Liver (tissue), 9 donors: ENCODE measurements around the gene RAD23B. TPM values are rescaled to one million over a fixed set of nuclear protein-coding genes. Genes with fewer than 3 reads are reported as not detected.

Experiments used
- DNase-seq: peaks from one replicate; pipeline ENCODE4 v3.0.0-alpha.2; 2017; ENCODE audit warnings: low spot score
- H3K27ac ChIP-seq, 2 donors: one replicate each; pipeline ENCODE4 v1.7.0; 2013; ENCODE audit warnings: inconsistent platforms in 2 of 2, low read length in 2 of 2, control low read depth in 1 of 2, low read depth in 1 of 2, mild to moderate bottlenecking in 1 of 2
- H3K27me3 ChIP-seq, 4 donors: one replicate each; pipeline versions ENCODE4 v1.6.1 to v1.7.0; 2013; ENCODE audit warnings: low read length in 3 of 4, inconsistent platforms in 1 of 4, mild to moderate bottlenecking in 1 of 4, moderate library complexity in 1 of 4; ENCODE audit not compliant: control insufficient read depth in 4 of 4, insufficient read depth in 4 of 4
- H3K36me3 ChIP-seq, 4 donors: one replicate each; pipeline versions ENCODE4 v1.6.1 to v1.7.0; 2013; ENCODE audit warnings: low read length in 3 of 4, mild to moderate bottlenecking in 3 of 4, low read depth in 1 of 4, moderate library complexity in 1 of 4; ENCODE audit not compliant: control insufficient read depth in 4 of 4, insufficient read depth in 3 of 4
- H3K4me1 ChIP-seq, 4 donors: one replicate each; pipeline versions ENCODE4 v1.6.1 to v1.7.0; 2013; ENCODE audit warnings: low read length in 3 of 4, mild to moderate bottlenecking in 3 of 4, moderate library complexity in 1 of 4; ENCODE audit not compliant: control insufficient read depth in 4 of 4, insufficient read depth in 4 of 4
- H3K4me3 ChIP-seq, 3 donors: one replicate each; pipeline versions ENCODE4 v1.6.1 to v1.7.0; 2013; ENCODE audit warnings: low read length in 3 of 3, control low read depth in 1 of 3, low read depth in 1 of 3, mild to moderate bottlenecking in 1 of 3
- H3K9ac ChIP-seq, 2 donors: one replicate each; pipeline ENCODE4 v1.7.0; 2013; ENCODE audit warnings: low read length in 2 of 2, mild to moderate bottlenecking in 2 of 2, moderate library complexity in 2 of 2, control low read depth in 1 of 2, low read depth in 1 of 2
- H3K9me3 ChIP-seq, 4 donors: one replicate each; pipeline versions ENCODE4 v1.6.1 to v1.7.0; 2013; ENCODE audit warnings: low read length in 3 of 4; ENCODE audit not compliant: control insufficient read depth in 4 of 4
- EGR1 ChIP-seq, 2 donors: IDR thresholded peaks; 2 replicates each; pipeline ENCODE4 v1.6.1; 2016 to 2018; ENCODE audit warnings: antibody characterized with exemption in 2 of 2, low read depth in 2 of 2
- FOXA1 ChIP-seq: IDR thresholded peaks from 2 replicates; pipeline ENCODE4 v1.6.1; 2016; ENCODE audit warnings: antibody characterized with exemption
- FOXA2 ChIP-seq: IDR thresholded peaks from 2 replicates; pipeline ENCODE4 v1.6.1; 2016; ENCODE audit warnings: antibody characterized with exemption
- GABPA ChIP-seq, 2 donors: IDR thresholded peaks in 1 of 2; conservative IDR thresholded peaks in 1 of 2; 2 replicates each; pipeline ENCODE4 v1.6.1; 2016; ENCODE audit warnings: antibody characterized with exemption in 2 of 2, mild to moderate bottlenecking in 1 of 2, moderate library complexity in 1 of 2
- HNF4G ChIP-seq: IDR thresholded peaks from 2 replicates; pipeline ENCODE4 v1.6.1; 2016; ENCODE audit warnings: antibody characterized with exemption
- JUND ChIP-seq, 2 donors: IDR thresholded peaks; 2 replicates each; pipeline ENCODE4 v1.6.1; 2016; ENCODE audit warnings: antibody characterized with exemption in 2 of 2
- NR2F2 ChIP-seq: IDR thresholded peaks from 2 replicates; pipeline ENCODE4 v1.6.1; 2016; ENCODE audit warnings: antibody characterized with exemption
- RAD21 ChIP-seq, 2 donors: IDR thresholded peaks; 2 replicates each; pipeline ENCODE4 v1.6.1; 2016; ENCODE audit warnings: antibody characterized with exemption in 2 of 2, mild to moderate bottlenecking in 2 of 2
- RXRA ChIP-seq, 2 donors: IDR thresholded peaks; 2 replicates each; pipeline ENCODE4 v1.6.1; 2017 to 2018; ENCODE audit warnings: antibody characterized with exemption in 2 of 2, mild to moderate bottlenecking in 1 of 2
- SP1 ChIP-seq: IDR thresholded peaks from 2 replicates; pipeline ENCODE4 v1.6.1; 2018; ENCODE audit warnings: antibody characterized with exemption, mild to moderate bottlenecking
- TAF1 ChIP-seq: conservative IDR thresholded peaks from 2 replicates; pipeline ENCODE4 v1.6.1; 2016; ENCODE audit warnings: antibody characterized with exemption, mild to moderate bottlenecking
- YY1 ChIP-seq: IDR thresholded peaks from 2 replicates; pipeline ENCODE4 v1.6.1; 2016; ENCODE audit warnings: antibody characterized with exemption, mild to moderate bottlenecking
- WGBS: extraction: QIAGEN DNeasy Blood & Tissue Kit; methylation state at CpG from one replicate; pipeline ENCODE4 v1.1.7; 2013; 5-methylcytosine and 5-hydroxymethylcytosine counted together
- polyA plus RNA-seq, 2 donors: library from polyadenylated mRNA; stranded (reverse) in 1 of 2; unstranded in 1 of 2; fragments of 200-250 nt in 1 of 2; fragments of >200 nt in 1 of 2; fragmentation: Nextera tagmentation in 1 of 2; extraction: Ambion mirVana in 1 of 2; gene quantifications; one replicate each; pipeline versions ENCODE4 v1.2.1 to v1.2.3, GENCODE V29; 2013 to 2015
- total RNA-seq, 2 donors: library from RNA; depleted of rRNA; stranded (reverse); fragments of >200 nt; gene quantifications; one replicate each; pipeline ENCODE4 v1.2.3, GENCODE V29; 2014
- TF ChIP-seq, protein P1 (sequence below): IDR thresholded peaks from 2 replicates; pipeline ENCODE4 v1.6.1; 2016; ENCODE audit warnings: antibody characterized with exemption
- TF ChIP-seq, protein P2 (sequence below): IDR thresholded peaks from 2 replicates; pipeline ENCODE4 v1.6.1; 2016; ENCODE audit warnings: antibody characterized with exemption
- TF ChIP-seq, protein P3 (sequence below): IDR thresholded peaks from 2 replicates; pipeline ENCODE4 v1.6.1; 2016; ENCODE audit warnings: antibody characterized with exemption
- TF ChIP-seq, protein P4 (sequence below): fragments of 150-350 bp; IDR thresholded peaks from 2 replicates; pipeline ENCODE4 v1.5.1; 2017; ENCODE audit warnings: improper control_type of control experiment, low read depth, low read length; ENCODE audit not compliant: missing input control
- TF ChIP-seq, protein P5 (sequence below): IDR thresholded peaks from 2 replicates; pipeline ENCODE4 v1.6.1; 2016; ENCODE audit warnings: antibody characterized with exemption, mild to moderate bottlenecking
- donor health status: healthy.
- donor health status: healthy.
- donor health status: healthy.
- donor health status: healthy.
- donor health status: healthy.

RAD23B gene
- total and polyA plus RNA-seq, 4 donors, result 13.6 to 101 (median 61.6) TPM

DNA sequence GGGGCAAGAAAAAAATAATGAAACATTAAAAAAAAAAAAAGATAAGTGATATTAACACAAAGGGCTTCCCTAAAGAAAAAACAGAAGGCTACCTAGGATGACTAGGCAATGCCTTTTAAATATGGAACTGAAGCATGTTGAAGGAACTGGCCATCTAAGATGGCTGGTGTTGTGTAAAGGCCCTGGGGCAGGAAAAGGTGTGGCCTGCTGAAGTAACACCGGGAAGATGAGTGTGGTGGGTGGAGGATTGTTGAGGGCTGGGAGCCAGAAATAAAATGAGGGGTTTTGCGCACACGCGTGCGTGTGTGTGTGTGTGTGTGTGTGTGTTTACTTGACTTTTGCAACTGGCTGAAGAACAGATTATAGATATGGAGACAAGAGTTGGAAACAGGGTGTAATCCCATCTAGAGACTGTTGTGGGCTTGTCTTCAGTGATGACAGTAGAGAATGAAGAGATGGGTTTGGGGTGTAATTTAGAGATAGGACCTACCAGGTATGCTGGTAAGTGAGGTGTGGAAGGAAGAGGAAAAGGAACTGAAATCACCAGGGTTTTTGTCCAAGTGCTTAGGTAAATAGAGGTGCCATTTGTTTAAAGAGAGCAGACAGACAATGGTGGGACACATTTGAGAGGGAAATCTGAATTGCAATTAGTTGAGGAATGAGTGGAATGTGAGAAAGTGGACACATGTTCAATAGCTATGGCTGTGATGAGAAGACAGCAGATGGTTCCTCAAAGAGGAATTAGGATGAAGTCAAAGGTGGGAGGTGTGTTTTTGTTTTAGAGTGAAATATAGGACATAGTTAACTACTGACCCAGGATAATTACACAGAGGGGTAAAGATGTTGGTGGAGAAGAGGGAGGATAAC lies 33.9 kb downstream of the RAD23B start:
- H3K4me1 ChIP-seq, result peaks cover 0 to 2% (median 1%) of the 10 kb centered on the region in 4 donors
- no peak for DNase-seq
- 94% methylated on average over 5 of the region's 5 CpGs for WGBS

DNA sequence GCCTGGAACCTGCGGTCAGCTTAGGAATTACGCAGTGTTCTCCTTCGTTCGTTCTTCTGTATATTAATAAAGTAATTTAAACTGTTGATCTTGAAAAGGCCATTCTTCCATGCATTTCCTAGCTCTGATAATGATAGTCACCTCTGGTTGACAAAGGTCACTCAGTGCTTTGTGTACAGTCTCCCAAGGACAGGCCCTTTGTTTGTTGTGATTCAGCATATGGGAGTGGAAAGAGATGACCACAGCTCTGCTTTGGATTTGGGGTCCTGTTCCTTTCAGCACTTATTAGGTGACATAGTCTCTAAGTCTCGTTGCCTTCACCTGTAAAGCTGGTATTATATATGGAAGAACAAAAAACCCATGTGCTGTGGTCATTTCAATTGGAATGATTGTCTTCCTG lies 39.6 kb downstream of the RAD23B start:
- Histone ChIP-seq H3K27me3 (no peaks in the 10 kb centered on the region), H3K9me3 (no peaks in the 10 kb centered on the region), H3K36me3 (peaks cover 5 to 57% (median 43%) of the 10 kb centered on the region in 4 donors), H3K27ac (no peak overlapping the region), H3K4me1 (peaks cover 0 to 2% (median 1%) of the 10 kb centered on the region in 4 donors), H3K4me3 (no peak overlapping the region), H3K9ac (no peak overlapping the region)
- DNase-seq, result no peak
- TF ChIP-seq JUND (IDR thresholded peaks at IDR 0.05) (no peak), NR2F2 (peak; percentile 45)
- WGBS, result 84% methylated on average over 5 of the region's 5 CpGs

More for the DNA sequence above, 33.9 kb downstream of the RAD23B start:
- H3K27ac ChIP-seq, result no peak overlapping the region
- H3K27me3 ChIP-seq, result no peaks in the 10 kb centered on the region
- no peak overlapping the region for H3K9ac ChIP-seq
- TF ChIP-seq TAF1, result no peak
- TF ChIP-seq, protein P1, sequence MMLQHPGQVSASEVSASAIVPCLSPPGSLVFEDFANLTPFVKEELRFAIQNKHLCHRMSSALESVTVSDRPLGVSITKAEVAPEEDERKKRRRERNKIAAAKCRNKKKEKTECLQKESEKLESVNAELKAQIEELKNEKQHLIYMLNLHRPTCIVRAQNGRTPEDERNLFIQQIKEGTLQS, result no peak
- no peak for TF ChIP-seq FOXA2
- TF ChIP-seq SP1, result no peak
- H3K36me3 ChIP-seq, result peaks cover 5 to 49% (median 40%) of the 10 kb centered on the region in 4 donors
- H3K4me3 ChIP-seq, result no peak overlapping the region
- no peaks in the 10 kb centered on the region for H3K9me3 ChIP-seq

DNA sequence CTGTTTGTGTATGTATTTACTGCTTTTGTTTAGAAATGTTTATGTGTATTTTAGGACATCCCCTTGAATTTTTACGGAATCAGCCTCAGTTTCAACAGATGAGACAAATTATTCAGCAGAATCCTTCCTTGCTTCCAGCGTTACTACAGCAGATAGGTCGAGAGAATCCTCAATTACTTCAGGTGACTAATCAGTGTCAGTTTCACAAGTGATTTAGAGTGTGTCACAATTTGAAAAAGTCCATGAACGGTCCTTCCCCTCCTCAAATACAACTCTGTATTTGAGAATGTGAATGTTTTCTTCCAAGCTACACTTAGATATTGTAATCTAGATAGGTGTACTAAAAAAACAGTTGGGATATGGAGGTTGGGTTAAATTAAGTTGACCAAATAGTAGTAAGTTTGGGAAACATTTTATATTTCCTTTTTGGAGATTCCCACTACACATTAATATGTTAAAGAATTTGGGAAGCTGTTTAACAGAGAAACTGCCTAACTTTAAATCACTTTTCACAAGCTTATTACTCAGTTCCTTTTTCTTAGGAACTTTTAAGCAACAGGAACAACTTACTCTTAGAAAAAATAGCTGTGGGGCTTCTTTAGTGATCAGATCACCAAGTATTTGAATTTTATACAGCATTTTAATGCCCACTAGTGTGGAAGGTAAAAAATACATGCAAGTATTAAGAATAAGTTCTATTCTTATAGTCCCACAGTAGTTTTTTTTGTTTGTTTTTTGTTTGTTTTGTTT lies 40.9 kb downstream of the RAD23B start:
- Histone ChIP-seq H3K4me1 (peaks cover 0 to 2% (median 1%) of the 10 kb centered on the region in 4 donors), H3K4me3 (no peak overlapping the region), H3K27ac (no peak overlapping the region), H3K9me3 (no peaks in the 10 kb centered on the region), H3K36me3 (peaks cover 8 to 48% (median 38%) of the 10 kb centered on the region in 4 donors), H3K9ac (no peak overlapping the region), H3K27me3 (no peaks in the 10 kb centered on the region)
- WGBS, result 84% methylated on average over 4 of the region's 4 CpGs
- no peak for DNase-seq
- TF ChIP-seq, protein P2, sequence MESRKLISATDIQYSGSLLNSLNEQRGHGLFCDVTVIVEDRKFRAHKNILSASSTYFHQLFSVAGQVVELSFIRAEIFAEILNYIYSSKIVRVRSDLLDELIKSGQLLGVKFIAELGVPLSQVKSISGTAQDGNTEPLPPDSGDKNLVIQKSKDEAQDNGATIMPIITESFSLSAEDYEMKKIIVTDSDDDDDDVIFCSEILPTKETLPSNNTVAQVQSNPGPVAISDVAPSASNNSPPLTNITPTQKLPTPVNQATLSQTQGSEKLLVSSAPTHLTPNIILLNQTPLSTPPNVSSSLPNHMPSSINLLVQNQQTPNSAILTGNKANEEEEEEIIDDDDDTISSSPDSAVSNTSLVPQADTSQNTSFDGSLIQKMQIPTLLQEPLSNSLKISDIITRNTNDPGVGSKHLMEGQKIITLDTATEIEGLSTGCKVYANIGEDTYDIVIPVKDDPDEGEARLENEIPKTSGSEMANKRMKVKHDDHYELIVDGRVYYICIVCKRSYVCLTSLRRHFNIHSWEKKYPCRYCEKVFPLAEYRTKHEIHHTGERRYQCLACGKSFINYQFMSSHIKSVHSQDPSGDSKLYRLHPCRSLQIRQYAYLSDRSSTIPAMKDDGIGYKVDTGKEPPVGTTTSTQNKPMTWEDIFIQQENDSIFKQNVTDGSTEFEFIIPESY, result no peak
- TF ChIP-seq FOXA2, result no peak
- no peak for TF ChIP-seq TAF1
- TF ChIP-seq SP1, result no peak
- TF ChIP-seq, protein P3, sequence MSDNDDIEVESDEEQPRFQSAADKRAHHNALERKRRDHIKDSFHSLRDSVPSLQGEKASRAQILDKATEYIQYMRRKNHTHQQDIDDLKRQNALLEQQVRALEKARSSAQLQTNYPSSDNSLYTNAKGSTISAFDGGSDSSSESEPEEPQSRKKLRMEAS, result no peak
- TF ChIP-seq FOXA1, result no peak
- no peak for TF ChIP-seq NR2F2
- TF ChIP-seq, protein P4, sequence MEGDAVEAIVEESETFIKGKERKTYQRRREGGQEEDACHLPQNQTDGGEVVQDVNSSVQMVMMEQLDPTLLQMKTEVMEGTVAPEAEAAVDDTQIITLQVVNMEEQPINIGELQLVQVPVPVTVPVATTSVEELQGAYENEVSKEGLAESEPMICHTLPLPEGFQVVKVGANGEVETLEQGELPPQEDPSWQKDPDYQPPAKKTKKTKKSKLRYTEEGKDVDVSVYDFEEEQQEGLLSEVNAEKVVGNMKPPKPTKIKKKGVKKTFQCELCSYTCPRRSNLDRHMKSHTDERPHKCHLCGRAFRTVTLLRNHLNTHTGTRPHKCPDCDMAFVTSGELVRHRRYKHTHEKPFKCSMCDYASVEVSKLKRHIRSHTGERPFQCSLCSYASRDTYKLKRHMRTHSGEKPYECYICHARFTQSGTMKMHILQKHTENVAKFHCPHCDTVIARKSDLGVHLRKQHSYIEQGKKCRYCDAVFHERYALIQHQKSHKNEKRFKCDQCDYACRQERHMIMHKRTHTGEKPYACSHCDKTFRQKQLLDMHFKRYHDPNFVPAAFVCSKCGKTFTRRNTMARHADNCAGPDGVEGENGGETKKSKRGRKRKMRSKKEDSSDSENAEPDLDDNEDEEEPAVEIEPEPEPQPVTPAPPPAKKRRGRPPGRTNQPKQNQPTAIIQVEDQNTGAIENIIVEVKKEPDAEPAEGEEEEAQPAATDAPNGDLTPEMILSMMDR, result no peak
- TF ChIP-seq YY1, result no peak
- TF ChIP-seq, protein P1, result no peak
- TF ChIP-seq RXRA (IDR thresholded peaks at IDR 0.05), result no peak
- TF ChIP-seq GABPA (IDR thresholded peaks at IDR 0.05 in 1 of 2, conservative IDR thresholded peaks at IDR 0.05 in 1 of 2), result no peak
- TF ChIP-seq, protein P5, sequence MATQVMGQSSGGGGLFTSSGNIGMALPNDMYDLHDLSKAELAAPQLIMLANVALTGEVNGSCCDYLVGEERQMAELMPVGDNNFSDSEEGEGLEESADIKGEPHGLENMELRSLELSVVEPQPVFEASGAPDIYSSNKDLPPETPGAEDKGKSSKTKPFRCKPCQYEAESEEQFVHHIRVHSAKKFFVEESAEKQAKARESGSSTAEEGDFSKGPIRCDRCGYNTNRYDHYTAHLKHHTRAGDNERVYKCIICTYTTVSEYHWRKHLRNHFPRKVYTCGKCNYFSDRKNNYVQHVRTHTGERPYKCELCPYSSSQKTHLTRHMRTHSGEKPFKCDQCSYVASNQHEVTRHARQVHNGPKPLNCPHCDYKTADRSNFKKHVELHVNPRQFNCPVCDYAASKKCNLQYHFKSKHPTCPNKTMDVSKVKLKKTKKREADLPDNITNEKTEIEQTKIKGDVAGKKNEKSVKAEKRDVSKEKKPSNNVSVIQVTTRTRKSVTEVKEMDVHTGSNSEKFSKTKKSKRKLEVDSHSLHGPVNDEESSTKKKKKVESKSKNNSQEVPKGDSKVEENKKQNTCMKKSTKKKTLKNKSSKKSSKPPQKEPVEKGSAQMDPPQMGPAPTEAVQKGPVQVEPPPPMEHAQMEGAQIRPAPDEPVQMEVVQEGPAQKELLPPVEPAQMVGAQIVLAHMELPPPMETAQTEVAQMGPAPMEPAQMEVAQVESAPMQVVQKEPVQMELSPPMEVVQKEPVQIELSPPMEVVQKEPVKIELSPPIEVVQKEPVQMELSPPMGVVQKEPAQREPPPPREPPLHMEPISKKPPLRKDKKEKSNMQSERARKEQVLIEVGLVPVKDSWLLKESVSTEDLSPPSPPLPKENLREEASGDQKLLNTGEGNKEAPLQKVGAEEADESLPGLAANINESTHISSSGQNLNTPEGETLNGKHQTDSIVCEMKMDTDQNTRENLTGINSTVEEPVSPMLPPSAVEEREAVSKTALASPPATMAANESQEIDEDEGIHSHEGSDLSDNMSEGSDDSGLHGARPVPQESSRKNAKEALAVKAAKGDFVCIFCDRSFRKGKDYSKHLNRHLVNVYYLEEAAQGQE, result no peak
- no peak for TF ChIP-seq JUND (IDR thresholded peaks at IDR 0.05)
- no peak for TF ChIP-seq EGR1 (IDR thresholded peaks at IDR 0.05; ENCODE audit: low read depth in 2 of 2)
- no peak for TF ChIP-seq HNF4G
- TF ChIP-seq RAD21 (IDR thresholded peaks at IDR 0.05), result no peak
